ENCODE measurements around the gene DNAH12. TPM values are rescaled to one million over a fixed set of nuclear protein-coding genes. Genes with fewer than 3 reads are reported as not detected.

Gene DNAH12
- total and polyA plus RNA-seq, 2 experiments from 2014 or later, result not detected

DNA sequence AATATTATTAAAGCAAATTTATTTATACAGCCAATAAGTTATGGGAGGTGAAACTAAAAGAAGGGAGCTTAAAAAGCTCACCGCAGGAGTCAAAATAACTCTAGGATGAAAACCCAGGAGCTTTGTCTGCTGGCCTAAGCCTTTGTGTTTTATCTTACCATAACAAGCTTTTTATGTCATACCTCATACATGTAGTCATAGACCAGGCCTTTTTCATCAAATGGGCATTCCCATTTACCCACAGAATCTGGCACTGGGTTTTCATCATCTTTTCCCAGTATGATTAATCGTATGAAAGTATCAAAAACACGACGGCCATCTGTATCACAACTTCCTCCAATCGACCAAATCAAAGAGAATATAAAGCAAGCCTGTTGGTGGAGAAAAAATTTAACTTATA is 122.8 kb downstream of the DNAH12 start:
- no peak overlapping the region for H3K4me2 ChIP-seq
- H3K79me2 ChIP-seq (replicated peaks; ENCODE audit: insufficient read depth), result no peaks in the 10 kb centered on the region
- DNase-seq (ENCODE audit: low spot score) (no peak), ATAC-seq (no peak)
- H3F3A ChIP-seq (replicated peaks; ENCODE audit: low read depth), result no peaks in the 10 kb centered on the region
- H2AFZ ChIP-seq, result no peak overlapping the region
- no peaks in the 10 kb centered on the region for H3K9me2 ChIP-seq (ENCODE audit: insufficient read depth)
- H3K4me3 ChIP-seq, result no peak overlapping the region
- Mint-ChIP-seq H3K4me3 (no peak overlapping the region), H3K27me3 (ENCODE audit: insufficient read depth, low read depth, poor library complexity) (peaks cover 2% of the 10 kb centered on the region), H3K36me3 (ENCODE audit: low read depth) (no peaks in the 10 kb centered on the region), H3K27ac (no peak overlapping the region), H3K4me1 (peaks cover 6% of the 10 kb centered on the region; the same call in 1 of the 3 replicates), H3K9me3 (no peaks in the 10 kb centered on the region; the same call in 2 of the 3 replicates)
- H4K20me1 ChIP-seq (replicated peaks; ENCODE audit: insufficient read depth), result no peaks in the 10 kb centered on the region
- no peaks in the 10 kb centered on the region for H3K27me3 ChIP-seq (ENCODE audit: insufficient read depth)
- no peak overlapping the region for H3K27ac ChIP-seq (ENCODE audit: low read depth)
- no peaks in the 10 kb centered on the region for H3K36me3 ChIP-seq (ENCODE audit: insufficient read depth)
- no peaks in the 10 kb centered on the region for H3K4me1 ChIP-seq (ENCODE audit: insufficient read depth)
- TF ChIP-seq JUNB (IDR thresholded peaks at IDR 0.05; ENCODE audit: unreplicated experiment) (no peak), STAT1 (IDR thresholded peaks at IDR 0.05; ENCODE audit: unreplicated experiment) (no peak), CREB1 (CRISPR knock-in tag; IDR thresholded peaks at IDR 0.05; ENCODE audit: low read depth) (no peak), ZNF331 (CRISPR knock-in tag; IDR thresholded peaks at IDR 0.05; ENCODE audit: low read depth) (no peak), EZH2 (IDR thresholded peaks at IDR 0.05; ENCODE audit: low read depth, unreplicated experiment) (no peak)
- TF ChIP-seq, protein P1, sequence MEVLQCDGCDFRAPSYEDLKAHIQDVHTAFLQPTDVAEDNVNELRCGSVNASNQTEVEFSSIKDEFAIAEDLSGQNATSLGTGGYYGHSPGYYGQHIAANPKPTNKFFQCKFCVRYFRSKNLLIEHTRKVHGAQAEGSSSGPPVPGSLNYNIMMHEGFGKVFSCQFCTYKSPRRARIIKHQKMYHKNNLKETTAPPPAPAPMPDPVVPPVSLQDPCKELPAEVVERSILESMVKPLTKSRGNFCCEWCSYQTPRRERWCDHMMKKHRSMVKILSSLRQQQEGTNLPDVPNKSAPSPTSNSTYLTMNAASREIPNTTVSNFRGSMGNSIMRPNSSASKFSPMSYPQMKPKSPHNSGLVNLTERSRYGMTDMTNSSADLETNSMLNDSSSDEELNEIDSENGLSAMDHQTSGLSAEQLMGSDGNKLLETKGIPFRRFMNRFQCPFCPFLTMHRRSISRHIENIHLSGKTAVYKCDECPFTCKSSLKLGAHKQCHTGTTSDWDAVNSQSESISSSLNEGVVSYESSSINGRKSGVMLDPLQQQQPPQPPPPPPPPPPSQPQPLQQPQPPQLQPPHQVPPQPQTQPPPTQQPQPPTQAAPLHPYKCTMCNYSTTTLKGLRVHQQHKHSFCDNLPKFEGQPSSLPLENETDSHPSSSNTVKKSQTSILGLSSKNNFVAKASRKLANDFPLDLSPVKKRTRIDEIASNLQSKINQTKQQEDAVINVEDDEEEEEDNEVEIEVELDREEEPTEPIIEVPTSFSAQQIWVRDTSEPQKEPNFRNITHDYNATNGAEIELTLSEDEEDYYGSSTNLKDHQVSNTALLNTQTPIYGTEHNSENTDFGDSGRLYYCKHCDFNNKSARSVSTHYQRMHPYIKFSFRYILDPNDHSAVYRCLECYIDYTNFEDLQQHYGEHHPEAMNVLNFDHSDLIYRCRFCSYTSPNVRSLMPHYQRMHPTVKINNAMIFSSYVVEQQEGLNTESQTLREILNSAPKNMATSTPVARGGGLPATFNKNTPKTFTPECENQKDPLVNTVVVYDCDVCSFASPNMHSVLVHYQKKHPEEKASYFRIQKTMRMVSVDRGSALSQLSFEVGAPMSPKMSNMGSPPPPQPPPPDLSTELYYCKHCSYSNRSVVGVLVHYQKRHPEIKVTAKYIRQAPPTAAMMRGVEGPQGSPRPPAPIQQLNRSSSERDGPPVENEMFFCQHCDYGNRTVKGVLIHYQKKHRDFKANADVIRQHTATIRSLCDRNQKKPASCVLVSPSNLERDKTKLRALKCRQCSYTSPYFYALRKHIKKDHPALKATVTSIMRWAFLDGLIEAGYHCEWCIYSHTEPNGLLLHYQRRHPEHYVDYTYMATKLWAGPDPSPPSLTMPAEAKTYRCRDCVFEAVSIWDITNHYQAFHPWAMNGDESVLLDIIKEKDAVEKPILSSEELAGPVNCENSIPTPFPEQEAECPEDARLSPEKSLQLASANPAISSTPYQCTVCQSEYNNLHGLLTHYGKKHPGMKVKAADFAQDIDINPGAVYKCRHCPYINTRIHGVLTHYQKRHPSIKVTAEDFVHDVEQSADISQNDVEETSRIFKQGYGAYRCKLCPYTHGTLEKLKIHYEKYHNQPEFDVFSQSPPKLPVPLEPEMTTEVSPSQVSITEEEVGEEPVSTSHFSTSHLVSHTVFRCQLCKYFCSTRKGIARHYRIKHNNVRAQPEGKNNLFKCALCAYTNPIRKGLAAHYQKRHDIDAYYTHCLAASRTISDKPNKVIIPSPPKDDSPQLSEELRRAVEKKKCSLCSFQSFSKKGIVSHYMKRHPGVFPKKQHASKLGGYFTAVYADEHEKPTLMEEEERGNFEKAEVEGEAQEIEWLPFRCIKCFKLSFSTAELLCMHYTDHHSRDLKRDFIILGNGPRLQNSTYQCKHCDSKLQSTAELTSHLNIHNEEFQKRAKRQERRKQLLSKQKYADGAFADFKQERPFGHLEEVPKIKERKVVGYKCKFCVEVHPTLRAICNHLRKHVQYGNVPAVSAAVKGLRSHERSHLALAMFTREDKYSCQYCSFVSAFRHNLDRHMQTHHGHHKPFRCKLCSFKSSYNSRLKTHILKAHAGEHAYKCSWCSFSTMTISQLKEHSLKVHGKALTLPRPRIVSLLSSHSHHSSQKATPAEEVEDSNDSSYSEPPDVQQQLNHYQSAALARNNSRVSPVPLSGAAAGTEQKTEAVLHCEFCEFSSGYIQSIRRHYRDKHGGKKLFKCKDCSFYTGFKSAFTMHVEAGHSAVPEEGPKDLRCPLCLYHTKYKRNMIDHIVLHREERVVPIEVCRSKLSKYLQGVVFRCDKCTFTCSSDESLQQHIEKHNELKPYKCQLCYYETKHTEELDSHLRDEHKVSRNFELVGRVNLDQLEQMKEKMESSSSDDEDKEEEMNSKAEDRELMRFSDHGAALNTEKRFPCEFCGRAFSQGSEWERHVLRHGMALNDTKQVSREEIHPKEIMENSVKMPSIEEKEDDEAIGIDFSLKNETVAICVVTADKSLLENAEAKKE (CRISPR knock-in tag; IDR thresholded peaks at IDR 0.05), result no peak
- TF ChIP-seq, protein P2, sequence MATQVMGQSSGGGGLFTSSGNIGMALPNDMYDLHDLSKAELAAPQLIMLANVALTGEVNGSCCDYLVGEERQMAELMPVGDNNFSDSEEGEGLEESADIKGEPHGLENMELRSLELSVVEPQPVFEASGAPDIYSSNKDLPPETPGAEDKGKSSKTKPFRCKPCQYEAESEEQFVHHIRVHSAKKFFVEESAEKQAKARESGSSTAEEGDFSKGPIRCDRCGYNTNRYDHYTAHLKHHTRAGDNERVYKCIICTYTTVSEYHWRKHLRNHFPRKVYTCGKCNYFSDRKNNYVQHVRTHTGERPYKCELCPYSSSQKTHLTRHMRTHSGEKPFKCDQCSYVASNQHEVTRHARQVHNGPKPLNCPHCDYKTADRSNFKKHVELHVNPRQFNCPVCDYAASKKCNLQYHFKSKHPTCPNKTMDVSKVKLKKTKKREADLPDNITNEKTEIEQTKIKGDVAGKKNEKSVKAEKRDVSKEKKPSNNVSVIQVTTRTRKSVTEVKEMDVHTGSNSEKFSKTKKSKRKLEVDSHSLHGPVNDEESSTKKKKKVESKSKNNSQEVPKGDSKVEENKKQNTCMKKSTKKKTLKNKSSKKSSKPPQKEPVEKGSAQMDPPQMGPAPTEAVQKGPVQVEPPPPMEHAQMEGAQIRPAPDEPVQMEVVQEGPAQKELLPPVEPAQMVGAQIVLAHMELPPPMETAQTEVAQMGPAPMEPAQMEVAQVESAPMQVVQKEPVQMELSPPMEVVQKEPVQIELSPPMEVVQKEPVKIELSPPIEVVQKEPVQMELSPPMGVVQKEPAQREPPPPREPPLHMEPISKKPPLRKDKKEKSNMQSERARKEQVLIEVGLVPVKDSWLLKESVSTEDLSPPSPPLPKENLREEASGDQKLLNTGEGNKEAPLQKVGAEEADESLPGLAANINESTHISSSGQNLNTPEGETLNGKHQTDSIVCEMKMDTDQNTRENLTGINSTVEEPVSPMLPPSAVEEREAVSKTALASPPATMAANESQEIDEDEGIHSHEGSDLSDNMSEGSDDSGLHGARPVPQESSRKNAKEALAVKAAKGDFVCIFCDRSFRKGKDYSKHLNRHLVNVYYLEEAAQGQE (IDR thresholded peaks at IDR 0.05; ENCODE audit: unreplicated experiment), result no peak
- TF ChIP-seq, protein P3, sequence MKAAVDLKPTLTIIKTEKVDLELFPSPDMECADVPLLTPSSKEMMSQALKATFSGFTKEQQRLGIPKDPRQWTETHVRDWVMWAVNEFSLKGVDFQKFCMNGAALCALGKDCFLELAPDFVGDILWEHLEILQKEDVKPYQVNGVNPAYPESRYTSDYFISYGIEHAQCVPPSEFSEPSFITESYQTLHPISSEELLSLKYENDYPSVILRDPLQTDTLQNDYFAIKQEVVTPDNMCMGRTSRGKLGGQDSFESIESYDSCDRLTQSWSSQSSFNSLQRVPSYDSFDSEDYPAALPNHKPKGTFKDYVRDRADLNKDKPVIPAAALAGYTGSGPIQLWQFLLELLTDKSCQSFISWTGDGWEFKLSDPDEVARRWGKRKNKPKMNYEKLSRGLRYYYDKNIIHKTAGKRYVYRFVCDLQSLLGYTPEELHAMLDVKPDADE (IDR thresholded peaks at IDR 0.05), result no peak

Measured in GM23338 (cell line).